ENCODE data around the gene ARG2. TPM values are rescaled to one million over a fixed set of nuclear protein-coding genes. Genes with fewer than 3 reads are reported as not detected.
"Not testable (repeated sequence)": the region's sequence is repeated elsewhere in the genome, so short reads cannot be mapped to it uniquely, and the experiment has no call there.

Gene ARG2
- total and polyA plus RNA-seq, 2 donors (not counting 1 experiment from before 2014, with no cell fraction given) = 0.33 to 1.8 TPM

GRCh38 chr14:67599698-67600561 lies 19.8 kb upstream of the ARG2 start, which contains the start of gene PIGH:
PIGH (minus strand) TSS chr14:67600268; CDS start chr14:67600203, 65 bp downstream.
- H3K79me2 ChIP-seq (ENCODE audit: control insufficient read depth, insufficient read depth, low read length) = peaks cover 47% of the 10 kb centered on the region
- 3% methylated on average over 68 of the region's 77 CpGs for WGBS (ENCODE audit: insufficient coverage)
- ATAC-seq (ENCODE audit: low read depth) (peak; percentile 90), DNase-seq (peak; percentile 95)
- intact Hi-C loops (cut with micrococcal nuclease) = loop anchor here (1.0 to 5.0 kb wide), 9 partner anchors 15 to 1797 kb away; partner anchors contain the start of genes ARG2, EIF2S1, ERH and RAD51B
- H3K4me1 ChIP-seq (ENCODE audit: control insufficient read depth in 2 of 2, insufficient read depth in 2 of 2, low read length in 2 of 2) = peaks cover 44 to 49% of the 10 kb centered on the region in 2 donors
- peaks cover 0 to 9% of the 10 kb centered on the region in 2 experiments for H3K36me3 ChIP-seq (replicated peaks in 1 of 2; ENCODE audit: control extremely low read depth in 1 of 2, control insufficient read depth in 1 of 2, extremely low read depth in 1 of 2, insufficient read depth in 2 of 2, low read length in 1 of 2)
- peaks cover 12% of the 10 kb centered on the region for H4K20me1 ChIP-seq (ENCODE audit: control insufficient read depth, insufficient read depth, low read length, poor library complexity, severe bottlenecking)
- ChIA-PET POLR2A (interaction anchor here (0.9 to 1.9 kb wide), 5 partner anchors 20 to 240 kb away, joined by 4 to 7 read pairs (median 6); partner anchors contain the start of genes ARG2, ATP6V1D, RDH11 and TMEM229B), CTCF (interaction anchor here (0.6 to 4.2 kb wide), 20 partner anchors 9 to 240 kb away, joined by 3 to 49 read pairs (median 5); partner anchors contain the start of genes ARG2, ATP6V1D, EIF2S1 and RDH11)
- H3K27ac ChIP-seq (ENCODE audit: low read length in 2 of 2) = peak within 1 kb of the TSS; percentile 84 to 85
- TF ChIP-seq CTCF (IDR thresholded peaks at IDR 0.05) (peak; percentile 82), EZH2 (IDR thresholded peaks at IDR 0.05; ENCODE audit: borderline replicate concordance, insufficient read depth, low read depth, low read length, poor library complexity, severe bottlenecking) (no peak)
- peaks cover 4% of the 10 kb centered on the region for H3K9me3 Mint-ChIP-seq (ENCODE audit: insufficient read depth)
- H3K27ac Mint-ChIP-seq = peak within 1 kb of the TSS; percentile 98
- H3K4me2 ChIP-seq (replicated peaks; ENCODE audit: low read depth, low read length, poor library complexity, severe bottlenecking) = peak within 1 kb of the TSS; percentile 84
- peak within 1 kb of the TSS; percentile 95 for H3K9ac ChIP-seq (ENCODE audit: low read length)
- H2AFZ ChIP-seq (ENCODE audit: insufficient read depth, low read depth, low read length, poor library complexity, severe bottlenecking) = peak within 1 kb of the TSS; percentile 89
- peak within 1 kb of the TSS; percentile 90 for H3K4me3 Mint-ChIP-seq
- peaks cover 61% of the 10 kb centered on the region for H3K4me1 Mint-ChIP-seq
- peaks cover 0 to 7% (median 0%) of the 10 kb centered on the region in 3 donors for H3K9me3 ChIP-seq (ENCODE audit: control extremely low read depth in 1 of 3, control insufficient read depth in 2 of 3, insufficient read depth in 1 of 3, low read length in 2 of 3)
- H3K4me3 ChIP-seq (ENCODE audit: control extremely low read depth in 1 of 5, extremely low read depth in 1 of 5, insufficient read depth in 1 of 5, low read depth in 2 of 5, low read length in 4 of 5) = peak within 1 kb of the TSS; percentile 78 to 97 (median 94)
- no peaks in the 10 kb centered on the region for H3K27me3 Mint-ChIP-seq
- H3K27me3 ChIP-seq (replicated peaks in 1 of 4; ENCODE audit: control extremely low read depth in 1 of 4, control insufficient read depth in 3 of 4, insufficient read depth in 4 of 4, low read length in 3 of 4) = no peaks in the 10 kb centered on the region

GRCh38 chr14:67600562-67600974 lies 19.2 kb upstream of the ARG2 start:
- not testable (repeated sequence) for H3K27me3 Mint-ChIP-seq; DNase-seq; H3K27me3 ChIP-seq (replicated peaks in 1 of 4; ENCODE audit: control extremely low read depth in 1 of 4, control insufficient read depth in 3 of 4, insufficient read depth in 4 of 4, low read length in 3 of 4); H3K9me3 ChIP-seq (ENCODE audit: control extremely low read depth in 1 of 3, control insufficient read depth in 2 of 3, insufficient read depth in 1 of 3, low read length in 2 of 3); H3K9me3 Mint-ChIP-seq (ENCODE audit: insufficient read depth); H3K36me3 ChIP-seq (replicated peaks in 1 of 2; ENCODE audit: control extremely low read depth in 1 of 2, control insufficient read depth in 1 of 2, extremely low read depth in 1 of 2, insufficient read depth in 2 of 2, low read length in 1 of 2)
- peaks cover 47% of the 10 kb centered on the region for H3K79me2 ChIP-seq (ENCODE audit: control insufficient read depth, insufficient read depth, low read length)
- peak overlapping the region; percentile 84 to 85 for H3K27ac ChIP-seq (ENCODE audit: low read length in 2 of 2)
- H3K4me1 ChIP-seq (ENCODE audit: control insufficient read depth in 2 of 2, insufficient read depth in 2 of 2, low read length in 2 of 2) = peaks cover 44 to 49% of the 10 kb centered on the region in 2 donors
- H2AFZ ChIP-seq (ENCODE audit: insufficient read depth, low read depth, low read length, poor library complexity, severe bottlenecking) = peak overlapping the region; percentile 89
- H3K4me3 ChIP-seq (ENCODE audit: control extremely low read depth in 1 of 5, extremely low read depth in 1 of 5, insufficient read depth in 1 of 5, low read depth in 2 of 5, low read length in 4 of 5) = peak overlapping the region; percentile 27 to 97 (median 94)
- peaks cover 58% of the 10 kb centered on the region for H3K4me1 Mint-ChIP-seq
- H3K27ac Mint-ChIP-seq = peak overlapping the region; percentile 98
- intact Hi-C loops (cut with micrococcal nuclease) = loop anchor here (1.0 to 5.0 kb wide), 8 partner anchors 16 to 1797 kb away; partner anchors contain the start of genes ARG2, EIF2S1, ERH and RAD51B
- CTCF ChIA-PET = interaction anchor here (0.6 to 4.2 kb wide), 19 partner anchors 8 to 241 kb away, joined by 3 to 49 read pairs (median 5); partner anchors contain the start of genes ARG2, ATP6V1D, EIF2S1 and RDH11
- peaks cover 11% of the 10 kb centered on the region for H4K20me1 ChIP-seq (ENCODE audit: control insufficient read depth, insufficient read depth, low read length, poor library complexity, severe bottlenecking)
- peak overlapping the region; percentile 95 for H3K9ac ChIP-seq (ENCODE audit: low read length)
- ATAC-seq (ENCODE audit: low read depth) = peak; percentile 0
- H3K4me2 ChIP-seq (replicated peaks; ENCODE audit: low read depth, low read length, poor library complexity, severe bottlenecking) = peak overlapping the region; percentile 84
- peak overlapping the region; percentile 90 for H3K4me3 Mint-ChIP-seq
- POLR2A ChIA-PET = interaction anchor here (0.9 to 1.9 kb wide), 5 partner anchors 19 to 241 kb away, joined by 4 to 7 read pairs (median 6); partner anchors contain the start of genes ARG2, ATP6V1D, RDH11 and TMEM229B
- WGBS (ENCODE audit: insufficient coverage) = 82% methylated on average over 18 of the region's 21 CpGs

Measured in B cell (primary cell).